PC-9 (cell line): ENCODE results near the gene DIDO1.

Source experiments
- CTCF ChIP-seq: fragments of 200-600 bp; sonication (generic); conservative IDR thresholded peaks from 2 replicates; pipeline ENCODE4 v1.6.1; 2017; ENCODE audit warnings: mixed run types, antibody characterized with exemption, mild to moderate bottlenecking, moderate library complexity
- EZH2 ChIP-seq: fragments of 200-600 bp; sonication (generic); IDR thresholded peaks from 2 replicates; pipeline ENCODE4 v1.8.0; 2017; ENCODE audit warnings: antibody characterized with exemption, low read depth

- TF ChIP-seq CTCF (no peak), EZH2 (no peak)
These were observed 12.0 kb upstream of the DIDO1 start, which contains the start of gene GID8 for GRCh38 chr20:62938105-62938888.
